Epithelial cell of esophagus (primary cell): ENCODE data around the gene RAB3IL1.

ENCODE experiments used
- DNase-seq: peaks from one replicate; pipeline ENCODE4 v3.0.0; 2010; ENCODE audit warnings: low read depth
- H3K4me3 ChIP-seq: 2 replicates; pipeline ENCODE4 v1.5.1; 2011; ENCODE audit warnings: mild to moderate bottlenecking, low read length, control low read depth
- TF ChIP-seq, protein P1 (sequence below): IDR thresholded peaks from 2 replicates; pipeline ENCODE4 v1.5.1; 2011; ENCODE audit warnings: low read depth, mild to moderate bottlenecking, low read length, control low read depth, inconsistent platforms; ENCODE audit not compliant: insufficient read depth; ENCODE audit errors: missing control alignments

RAB3IL1 gene

DNA sequence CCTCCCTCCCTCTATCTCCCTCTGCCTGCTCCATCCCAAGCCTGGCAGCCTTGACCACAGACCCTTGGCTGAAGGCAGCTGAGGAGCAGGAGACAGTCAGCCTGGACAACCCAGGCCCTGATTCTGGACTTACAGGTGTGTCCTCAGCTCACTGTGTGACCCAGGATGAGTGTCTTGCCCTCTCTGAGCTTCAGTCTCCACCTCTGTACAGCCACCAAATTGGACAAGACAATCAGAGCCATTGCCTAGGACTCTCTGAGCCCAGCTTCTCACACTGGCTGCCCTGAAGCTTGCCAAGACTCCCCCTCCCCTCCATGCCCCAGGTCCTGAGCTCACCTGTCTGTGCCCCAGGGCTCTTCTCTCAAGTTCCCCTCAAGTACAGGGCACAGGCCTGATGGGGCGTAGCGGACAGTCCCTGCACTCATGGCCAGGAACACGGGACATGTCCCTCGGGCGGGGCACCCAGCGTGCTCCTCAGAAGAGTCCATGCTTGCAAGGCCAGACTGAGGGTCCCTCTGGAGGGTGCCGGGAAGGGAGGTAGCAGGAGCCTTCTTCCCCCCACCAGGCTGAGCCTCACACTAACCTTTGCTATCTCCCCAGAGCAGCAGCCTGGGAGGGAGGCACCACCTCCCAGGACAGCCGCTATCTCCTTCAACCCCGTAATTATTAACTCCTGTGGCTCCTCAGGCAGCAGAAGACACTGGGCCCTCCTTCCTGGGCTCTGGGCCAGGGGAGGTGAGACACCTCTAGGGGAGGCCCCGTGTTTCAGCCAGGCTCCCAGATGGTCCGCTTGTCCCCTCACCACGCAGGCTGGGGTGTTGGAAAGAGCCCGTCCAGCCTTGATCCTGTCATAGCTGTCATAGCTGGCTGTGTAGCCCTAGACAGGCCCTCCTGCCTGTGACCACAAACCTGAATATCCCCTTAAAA, 2.6 kb upstream of the RAB3IL1 start:
- H3K4me3 ChIP-seq, result no peak overlapping the region
- TF ChIP-seq, protein P1, sequence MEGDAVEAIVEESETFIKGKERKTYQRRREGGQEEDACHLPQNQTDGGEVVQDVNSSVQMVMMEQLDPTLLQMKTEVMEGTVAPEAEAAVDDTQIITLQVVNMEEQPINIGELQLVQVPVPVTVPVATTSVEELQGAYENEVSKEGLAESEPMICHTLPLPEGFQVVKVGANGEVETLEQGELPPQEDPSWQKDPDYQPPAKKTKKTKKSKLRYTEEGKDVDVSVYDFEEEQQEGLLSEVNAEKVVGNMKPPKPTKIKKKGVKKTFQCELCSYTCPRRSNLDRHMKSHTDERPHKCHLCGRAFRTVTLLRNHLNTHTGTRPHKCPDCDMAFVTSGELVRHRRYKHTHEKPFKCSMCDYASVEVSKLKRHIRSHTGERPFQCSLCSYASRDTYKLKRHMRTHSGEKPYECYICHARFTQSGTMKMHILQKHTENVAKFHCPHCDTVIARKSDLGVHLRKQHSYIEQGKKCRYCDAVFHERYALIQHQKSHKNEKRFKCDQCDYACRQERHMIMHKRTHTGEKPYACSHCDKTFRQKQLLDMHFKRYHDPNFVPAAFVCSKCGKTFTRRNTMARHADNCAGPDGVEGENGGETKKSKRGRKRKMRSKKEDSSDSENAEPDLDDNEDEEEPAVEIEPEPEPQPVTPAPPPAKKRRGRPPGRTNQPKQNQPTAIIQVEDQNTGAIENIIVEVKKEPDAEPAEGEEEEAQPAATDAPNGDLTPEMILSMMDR, result no peak
- no peak for DNase-seq

GRCh38 chr11:61918938-61919704, 1.8 kb upstream of the RAB3IL1 start:
- TF ChIP-seq, protein P1, result no peak

DNA sequence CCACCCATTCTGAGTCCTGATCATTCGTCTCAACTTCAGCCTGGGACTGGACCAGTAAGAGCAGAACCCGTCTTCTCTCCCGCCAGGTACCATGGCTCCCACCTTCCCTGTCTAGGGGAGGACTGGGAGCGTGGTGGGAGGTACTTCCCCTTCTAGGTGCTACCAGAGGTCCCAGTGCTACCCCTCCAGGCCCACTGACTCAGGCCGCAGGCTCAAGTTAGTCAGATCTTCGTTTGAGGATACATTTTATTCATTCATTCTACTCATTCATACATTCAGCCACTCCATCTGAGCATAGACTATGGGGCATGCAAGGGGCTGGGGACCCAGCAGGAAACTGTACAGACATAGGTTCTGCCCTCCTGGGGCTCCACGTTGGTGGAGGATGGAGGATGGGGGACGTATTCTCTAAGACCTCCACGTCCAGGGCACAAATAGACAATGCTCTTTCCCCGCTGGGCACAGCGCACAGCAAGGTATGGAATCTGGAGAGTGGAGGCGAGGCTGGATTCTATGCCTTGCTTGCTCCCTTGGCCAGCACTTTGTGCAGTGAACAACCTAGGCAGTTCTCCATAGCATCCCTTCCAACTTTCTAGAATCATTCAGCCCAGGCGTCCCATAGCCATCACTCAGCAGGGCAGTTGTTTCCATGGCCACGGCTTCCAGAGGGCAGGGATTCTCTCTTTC, 1.0 kb upstream of the RAB3IL1 start:
- no peak overlapping the region for H3K4me3 ChIP-seq
- DNase-seq, result no peak
- TF ChIP-seq, protein P1, result no peak

More at GRCh38 chr11:61918938-61919704, 1.8 kb upstream of the RAB3IL1 start:
- no peak overlapping the region for H3K4me3 ChIP-seq
- DNase-seq, result no peak

- TF ChIP-seq, protein P1, result no peak
- no peak for DNase-seq
- no peak overlapping the region for H3K4me3 ChIP-seq
These were observed 531 bp downstream of the RAB3IL1 start for GRCh38 chr11:61916737-61917333.

DNA sequence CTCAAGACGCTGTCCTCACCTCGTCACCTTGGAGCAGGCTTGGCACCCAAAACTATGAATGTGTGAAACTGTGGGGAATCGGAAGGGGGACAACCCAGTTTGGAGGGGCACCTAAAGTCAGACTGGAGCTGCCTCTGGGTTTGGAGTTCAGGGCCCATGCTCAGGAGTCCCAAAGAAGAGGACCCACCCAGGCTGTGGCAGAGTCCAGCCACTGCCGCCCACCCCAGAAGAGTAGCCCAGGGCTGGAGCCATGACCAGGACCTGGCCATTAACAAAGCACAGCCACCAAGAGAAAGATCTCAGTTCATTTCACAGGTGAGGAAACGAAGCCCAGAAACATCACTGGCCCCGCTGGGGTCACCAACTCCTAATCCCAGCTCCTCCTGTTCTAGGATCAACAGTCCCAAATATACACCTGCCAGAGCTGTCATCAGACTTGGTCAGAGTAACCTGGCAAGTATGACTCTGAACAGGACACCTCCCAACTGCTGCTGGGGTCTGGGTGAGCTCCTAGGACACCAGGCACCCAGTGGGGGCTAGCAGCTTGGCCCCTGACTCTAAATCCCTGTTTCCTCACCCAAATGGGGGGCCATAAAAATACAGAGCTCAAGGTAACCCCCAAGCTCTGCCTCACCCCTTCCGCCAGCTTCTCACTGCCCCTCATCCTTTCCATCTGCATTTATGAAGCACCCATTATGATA, 2.7 kb downstream of the RAB3IL1 start:
- TF ChIP-seq, protein P1, result no peak
- H3K4me3 ChIP-seq, result no peak overlapping the region
- no peak for DNase-seq

GRCh38 chr11:61913699-61914395, 3.5 kb downstream of the RAB3IL1 start:
- TF ChIP-seq, protein P1, result no peak
- DNase-seq, result no peak
- no peak overlapping the region for H3K4me3 ChIP-seq
